OCI-LY3 (cell line): Measurements from ENCODE around the gene CAMTA1.

Source experiments
- CTCF ChIP-seq: fragments of 200-600, 300-600 bp; sonication (generic); IDR thresholded peaks from 2 replicates; pipeline ENCODE4 v1.5.1; 2014; ENCODE audit warnings: antibody characterized with exemption, low read length, low read depth
- EZH2phosphoT487 ChIP-seq: fragments of 200-600 bp; shearing (Covaris generic); IDR thresholded peaks from 2 replicates; pipeline ENCODE4 v1.6.1; 2018; ENCODE audit warnings: antibody characterized with exemption, mixed run types, low read depth

GRCh38 chr1:7301664-7301981 lies 516.4 kb downstream of the CAMTA1 start:
- no peak for TF ChIP-seq CTCF
- no peak for TF ChIP-seq EZH2phosphoT487
